ENCODE measurements around the gene TMEM72.

GRCh38 chr10:44962870-44963738 is 52.0 kb downstream of the TMEM72 start:
- TF ChIP-seq CTCF (IDR thresholded peaks at IDR 0.05) (no peak), POLR2AphosphoS5 (IDR thresholded peaks at IDR 0.05; ENCODE audit: insufficient read depth in 1 of 2, low read depth in 1 of 2) (no peak)

Measured in vagina (tissue), 2 donors.